PC-3 (cell line): ENCODE results near the gene ELF3. TPM values are rescaled to one million over a fixed set of nuclear protein-coding genes. Genes with fewer than 3 reads are reported as not detected.

ENCODE experiments used
- ATAC-seq: fragments of 200-7000 bp; cut with Tn5 transposase; 2 replicates; pipeline ENCODE4 v1.9.1; 2020; ENCODE audit warnings: mild to moderate bottlenecking, moderate library complexity
- BruUV-seq: library from RNA; stranded (reverse); fragments of 400-500 nt; replicated peaks from 2 replicates; lab custom pipeline; 2021; lab: Mats Ljungman, UMichigan
- CTCF ChIA-PET: fragments of 300-600 bp; sonication (Branson Sonifier 250); formaldehyde crosslinking; loops from one replicate; lab custom pipeline; 2022; ENCODE audit warnings: antibody characterized with exemption; lab: Charles Lee
- POLR2A ChIA-PET: fragments of 300-600 bp; sonication (Branson Sonifier 250); formaldehyde crosslinking; loops from one replicate; lab custom pipeline; 2022; ENCODE audit warnings: antibody characterized with exemption; ENCODE audit not compliant: unreplicated experiment; lab: Charles Lee
- DNase-seq: peaks from one replicate; pipeline ENCODE4 v3.0.0-alpha.2; 2015
- H2AFZ ChIP-seq: fragments of 300-600 bp; sonication (generic); 2 replicates; pipeline ENCODE4 v1.6.0; 2016; ENCODE audit warnings: antibody characterized with exemption, low read length
- H3F3A ChIP-seq: fragments of 300-600 bp; sonication (generic); one replicate; pipeline ENCODE4 v1.6.0; 2017; ENCODE audit warnings: antibody characterized with exemption, low read length, control low read depth, mild to moderate bottlenecking; ENCODE audit not compliant: unreplicated experiment
- H3K27ac ChIP-seq: fragments of 300-600 bp; sonication (generic); 2 replicates; pipeline ENCODE4 v1.5.1; 2016; ENCODE audit warnings: mild to moderate bottlenecking, low read length
- H3K27me3 ChIP-seq: fragments of 300-600 bp; sonication (generic); 2 replicates; pipeline ENCODE4 v1.6.1; 2016; ENCODE audit warnings: low read length, mixed read lengths
- H3K36me3 ChIP-seq: fragments of 300-600 bp; sonication (generic); 2 replicates; pipeline ENCODE4 v1.6.1; 2016; ENCODE audit warnings: low read depth, mixed run types, low read length, mixed read lengths
- H3K4me1 ChIP-seq: fragments of 300-600 bp; sonication (generic); 2 replicates; pipeline ENCODE4 v1.5.1; 2016; ENCODE audit warnings: low read length; ENCODE audit not compliant: insufficient read depth
- H3K4me2 ChIP-seq: fragments of 300-600 bp; sonication (generic); 2 replicates; pipeline ENCODE4 v1.6.0; 2016; ENCODE audit warnings: low read length
- H3K4me3 ChIP-seq: fragments of 300-600 bp; sonication (generic); 2 replicates; pipeline ENCODE4 v1.5.1; 2016; ENCODE audit warnings: mild to moderate bottlenecking, low read length, mixed read lengths
- H3K79me2 ChIP-seq: fragments of 300-600 bp; sonication (generic); 2 replicates; pipeline ENCODE4 v1.6.1; 2017; ENCODE audit warnings: low read length, mixed read lengths
- H3K9ac ChIP-seq: fragments of 300-600 bp; sonication (generic); 2 replicates; pipeline ENCODE4 v1.6.0; 2016; ENCODE audit warnings: mild to moderate bottlenecking, low read length
- H3K9me2 ChIP-seq: fragments of 300-600 bp; sonication (generic); replicated peaks from 2 replicates; pipeline ENCODE4 v1.6.1; 2016; ENCODE audit warnings: mixed run types, low read length, mixed read lengths
- H3K9me3 ChIP-seq: fragments of 300-600 bp; sonication (generic); 2 replicates; pipeline ENCODE4 v1.6.1; 2016; ENCODE audit warnings: low read length, mixed read lengths
- H4K20me1 ChIP-seq: fragments of 300-600 bp; sonication (generic); 2 replicates; pipeline ENCODE4 v1.6.1; 2016; ENCODE audit warnings: low read length, mixed read lengths
- EZH2 ChIP-seq: fragments of 300-600 bp; sonication (generic); IDR thresholded peaks from one replicate; pipeline ENCODE4 v1.6.1; 2017; ENCODE audit warnings: antibody characterized with exemption, mild to moderate bottlenecking, low read length; ENCODE audit not compliant: unreplicated experiment
- EZH2phosphoT487 ChIP-seq: fragments of 300-600 bp; sonication (generic); IDR thresholded peaks from 2 replicates; pipeline ENCODE4 v1.6.1; 2018; ENCODE audit warnings: mild to moderate bottlenecking, antibody characterized with exemption, low read length, borderline replicate concordance
- intact Hi-C: fragments of 100-400 bp; cut with micrococcal nuclease; formaldehyde crosslinking; loops from 2 replicates; pipeline ENCODE4 v1.9.0; 2023
- total RNA-seq: library from RNA; depleted of rRNA; stranded (reverse); fragments of >200 nt; gene quantifications from 2 replicates; pipeline ENCODE4 v1.2.3, GENCODE V29; 2014
- TF ChIP-seq, protein P1 (sequence below): fragments of 300-600 bp; sonication (generic); conservative IDR thresholded peaks from 2 replicates; pipeline ENCODE4 v1.5.1; 2017; ENCODE audit warnings: antibody characterized with exemption, low read depth, mild to moderate bottlenecking, low read length

ELF3 gene
- total RNA-seq, 1 experiment from 2014 or later: 399 TPM

DNA sequence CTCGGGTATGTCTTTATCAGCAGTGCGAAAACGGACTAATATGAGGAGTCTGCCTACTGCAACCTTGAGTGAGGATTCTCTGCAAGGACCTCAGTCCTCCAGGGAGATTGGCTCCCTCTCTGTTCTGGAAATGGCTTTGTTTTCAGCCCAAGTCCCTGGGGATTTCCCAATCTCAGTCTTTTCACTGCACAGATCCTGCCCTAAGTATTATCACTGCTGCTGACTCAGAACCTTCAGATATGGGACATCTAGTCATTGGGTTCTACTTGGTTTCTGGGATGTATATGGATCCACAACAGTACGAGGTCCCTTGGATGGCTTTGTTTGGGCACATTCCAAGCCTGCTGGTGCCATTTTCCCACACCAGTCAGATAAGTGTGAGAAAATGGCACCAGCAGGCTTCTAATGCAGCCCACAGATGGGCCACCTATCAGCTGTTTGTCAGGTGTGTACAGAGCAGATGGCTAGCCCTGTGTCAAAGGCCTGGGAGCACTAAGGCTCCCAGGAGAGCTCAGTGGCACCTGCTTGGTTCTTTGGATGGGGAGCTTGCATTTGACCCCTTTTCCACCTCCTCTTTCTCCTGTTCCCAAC lies 27.4 kb downstream of the ELF3 start:
- no peaks in the 10 kb centered on the region for H3K27me3 ChIP-seq
- no peaks in the 10 kb centered on the region for H3K9me2 ChIP-seq
- no peaks in the 10 kb centered on the region for H3K36me3 ChIP-seq
- TF ChIP-seq EZH2: no peak
- TF ChIP-seq, protein P1, sequence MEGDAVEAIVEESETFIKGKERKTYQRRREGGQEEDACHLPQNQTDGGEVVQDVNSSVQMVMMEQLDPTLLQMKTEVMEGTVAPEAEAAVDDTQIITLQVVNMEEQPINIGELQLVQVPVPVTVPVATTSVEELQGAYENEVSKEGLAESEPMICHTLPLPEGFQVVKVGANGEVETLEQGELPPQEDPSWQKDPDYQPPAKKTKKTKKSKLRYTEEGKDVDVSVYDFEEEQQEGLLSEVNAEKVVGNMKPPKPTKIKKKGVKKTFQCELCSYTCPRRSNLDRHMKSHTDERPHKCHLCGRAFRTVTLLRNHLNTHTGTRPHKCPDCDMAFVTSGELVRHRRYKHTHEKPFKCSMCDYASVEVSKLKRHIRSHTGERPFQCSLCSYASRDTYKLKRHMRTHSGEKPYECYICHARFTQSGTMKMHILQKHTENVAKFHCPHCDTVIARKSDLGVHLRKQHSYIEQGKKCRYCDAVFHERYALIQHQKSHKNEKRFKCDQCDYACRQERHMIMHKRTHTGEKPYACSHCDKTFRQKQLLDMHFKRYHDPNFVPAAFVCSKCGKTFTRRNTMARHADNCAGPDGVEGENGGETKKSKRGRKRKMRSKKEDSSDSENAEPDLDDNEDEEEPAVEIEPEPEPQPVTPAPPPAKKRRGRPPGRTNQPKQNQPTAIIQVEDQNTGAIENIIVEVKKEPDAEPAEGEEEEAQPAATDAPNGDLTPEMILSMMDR: no peak
- TF ChIP-seq EZH2phosphoT487: no peak
- DNase-seq (no peak), ATAC-seq (no peak)
- H3K27ac ChIP-seq: no peak overlapping the region
- no peaks in the 10 kb centered on the region for H3K9me3 ChIP-seq
- H3K79me2 ChIP-seq: no peaks in the 10 kb centered on the region
- H3K4me3 ChIP-seq: no peak overlapping the region
- no peak overlapping the region for H3K4me2 ChIP-seq
- peaks cover 3% of the 10 kb centered on the region for H3F3A ChIP-seq
- CTCF ChIA-PET: no interaction called here
- no peaks in the 10 kb centered on the region for H4K20me1 ChIP-seq
- intact Hi-C loops: no loop called here
- no peak overlapping the region for H3K9ac ChIP-seq
- H2AFZ ChIP-seq: no peak overlapping the region
- BruUV-seq: no TSS peak
- POLR2A ChIA-PET: no interaction called here
- H3K4me1 ChIP-seq: peaks cover 19% of the 10 kb centered on the region

DNA sequence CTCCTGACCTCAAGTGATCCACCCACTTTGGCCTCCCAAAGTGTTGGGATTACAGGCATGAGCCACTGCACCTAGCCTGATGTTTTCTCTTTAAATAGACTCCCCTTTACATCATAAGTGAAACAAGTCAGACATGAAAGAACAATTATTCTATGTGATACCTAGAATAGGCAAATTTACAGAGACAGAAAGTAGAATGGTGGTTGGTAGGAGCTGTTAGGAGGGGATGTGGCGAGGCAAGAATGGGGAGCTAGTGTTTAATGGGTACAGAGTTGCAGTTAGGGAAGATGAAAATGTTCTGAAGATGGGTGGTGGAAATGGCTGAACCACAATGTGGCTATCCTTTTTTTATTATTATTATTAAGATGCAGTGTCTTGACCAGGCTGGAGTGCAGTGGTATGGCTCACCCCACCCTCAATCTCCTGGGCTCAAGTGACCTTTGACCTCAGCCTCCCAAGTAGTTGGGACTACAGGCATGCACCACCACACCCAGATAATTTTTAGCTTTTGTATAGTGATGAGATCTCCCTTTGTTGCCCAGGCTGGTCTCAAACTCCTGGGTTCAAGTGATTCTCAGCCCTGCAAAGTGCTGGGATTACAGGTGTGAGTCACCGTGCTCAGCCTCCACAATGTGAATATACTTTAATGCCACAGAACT lies 28.4 kb downstream of the ELF3 start:
- Histone ChIP-seq H3K27ac (no peak overlapping the region), H3K4me2 (no peak overlapping the region), H3K27me3 (no peaks in the 10 kb centered on the region), H3K9ac (no peak overlapping the region), H2AFZ (no peak overlapping the region), H3K4me3 (no peak overlapping the region), H3K9me2 (no peaks in the 10 kb centered on the region), H3K36me3 (no peaks in the 10 kb centered on the region), H3K9me3 (no peaks in the 10 kb centered on the region), H3K4me1 (peaks cover 18% of the 10 kb centered on the region), H3F3A (peaks cover 3% of the 10 kb centered on the region), H3K79me2 (no peaks in the 10 kb centered on the region), H4K20me1 (no peaks in the 10 kb centered on the region)
- CTCF ChIA-PET: interaction anchor here (0.6 kb wide), 1 partner anchor 325 kb away, joined by 3 read pairs; no protein-coding TSS in a partner anchor
- ATAC-seq (no peak), DNase-seq (no peak)
- TF ChIP-seq EZH2phosphoT487: no peak
- POLR2A ChIA-PET: no interaction called here
- BruUV-seq: no TSS peak
- intact Hi-C loops: no loop called here

- CTCF ChIA-PET: interaction anchor here (0.6 to 1.8 kb wide), 2 partner anchors 11 to 349 kb away, joined by 5 to 6 read pairs; no protein-coding TSS in a partner anchor
- Histone ChIP-seq H3K27me3 (no peaks in the 10 kb centered on the region), H3K9me3 (no peaks in the 10 kb centered on the region), H3K4me1 (peaks cover 34% of the 10 kb centered on the region), H3K9me2 (no peaks in the 10 kb centered on the region), H3K27ac (peak overlapping the region; percentile 99), H3K4me3 (no peak overlapping the region), H3K36me3 (no peaks in the 10 kb centered on the region), H3F3A (no peaks in the 10 kb centered on the region), H3K4me2 (peak overlapping the region; percentile 80), H4K20me1 (no peaks in the 10 kb centered on the region), H3K9ac (peak overlapping the region; percentile 30; the same call in 1 of the 2 replicates), H2AFZ (no peak overlapping the region), H3K79me2 (no peaks in the 10 kb centered on the region)
- no peak for ATAC-seq
- DNase-seq: no peak
- intact Hi-C loops: no loop called here
- POLR2A ChIA-PET: interaction anchor here (0.8 kb wide), 1 partner anchor 11 kb away, joined by 3 read pairs; no protein-coding TSS in a partner anchor
- TF ChIP-seq EZH2phosphoT487 (no peak), EZH2 (no peak)
- TF ChIP-seq, protein P1: no peak
- BruUV-seq: no TSS peak
These were observed 35.3 kb downstream of the ELF3 start for GRCh38 chr1:202045705-202046104.
